ENCODE measurements around the gene DNER.

Gene DNER

GRCh38 chr2:229431327-229431954 is 282.9 kb downstream of the DNER start:
- Histone ChIP-seq H3K36me3 (ENCODE audit: insufficient read depth, low read length) (no peaks in the 10 kb centered on the region), H4K20me1 (ENCODE audit: insufficient read depth, low read length) (no peaks in the 10 kb centered on the region), H3K9me2 (ENCODE audit: low read depth, low read length) (no peaks in the 10 kb centered on the region), H3K79me2 (ENCODE audit: insufficient read depth, low read length) (no peaks in the 10 kb centered on the region), H3K4me2 (ENCODE audit: low read length) (no peak overlapping the region), H3K9ac (ENCODE audit: low read length) (no peak overlapping the region), H3K27ac (ENCODE audit: low read depth, low read length, poor library complexity, severe bottlenecking) (no peak overlapping the region), H3K27me3 (ENCODE audit: insufficient read depth, low read length) (no peaks in the 10 kb centered on the region), H3F3A (ENCODE audit: insufficient read depth, low read length) (no peaks in the 10 kb centered on the region), H2AFZ (ENCODE audit: low read length) (no peak overlapping the region), H3K9me3 (ENCODE audit: low read length) (no peaks in the 10 kb centered on the region), H3K4me3 (ENCODE audit: low read depth, low read length, poor library complexity, severe bottlenecking) (no peak overlapping the region), H3K4me1 (ENCODE audit: insufficient read depth, low read length, severe bottlenecking) (no peaks in the 10 kb centered on the region)
- TF ChIP-seq EZH2 (IDR thresholded peaks at IDR 0.05; ENCODE audit: borderline replicate concordance, low read length) (no peak), CTCF (IDR thresholded peaks at IDR 0.05; ENCODE audit: low read length) (peak; percentile 56)

GRCh38 chr2:229429589-229429988 is 284.8 kb downstream of the DNER start:
- Histone ChIP-seq H3K27ac (ENCODE audit: low read depth, low read length, poor library complexity, severe bottlenecking) (no peak overlapping the region), H3K4me2 (ENCODE audit: low read length) (no peak overlapping the region), H3F3A (ENCODE audit: insufficient read depth, low read length) (no peaks in the 10 kb centered on the region), H3K9ac (ENCODE audit: low read length) (no peak overlapping the region), H3K79me2 (ENCODE audit: insufficient read depth, low read length) (no peaks in the 10 kb centered on the region), H3K36me3 (ENCODE audit: insufficient read depth, low read length) (no peaks in the 10 kb centered on the region), H3K4me1 (ENCODE audit: insufficient read depth, low read length, severe bottlenecking) (no peaks in the 10 kb centered on the region), H4K20me1 (ENCODE audit: insufficient read depth, low read length) (no peaks in the 10 kb centered on the region), H2AFZ (ENCODE audit: low read length) (no peak overlapping the region), H3K9me2 (ENCODE audit: low read depth, low read length) (no peaks in the 10 kb centered on the region), H3K9me3 (ENCODE audit: low read length) (no peaks in the 10 kb centered on the region), H3K27me3 (ENCODE audit: insufficient read depth, low read length) (no peaks in the 10 kb centered on the region), H3K4me3 (ENCODE audit: low read depth, low read length, poor library complexity, severe bottlenecking) (no peak overlapping the region)
- TF ChIP-seq EZH2 (IDR thresholded peaks at IDR 0.05; ENCODE audit: borderline replicate concordance, low read length): no peak
- no peak for TF ChIP-seq CTCF (IDR thresholded peaks at IDR 0.05; ENCODE audit: low read length)

GRCh38 chr2:229426464-229426863 is 287.9 kb downstream of the DNER start:
- Histone ChIP-seq H4K20me1 (ENCODE audit: insufficient read depth, low read length) (no peaks in the 10 kb centered on the region), H3K27me3 (ENCODE audit: insufficient read depth, low read length) (no peaks in the 10 kb centered on the region), H3K4me3 (ENCODE audit: low read depth, low read length, poor library complexity, severe bottlenecking) (no peak overlapping the region), H3K79me2 (ENCODE audit: insufficient read depth, low read length) (no peaks in the 10 kb centered on the region), H2AFZ (ENCODE audit: low read length) (no peak overlapping the region), H3F3A (ENCODE audit: insufficient read depth, low read length) (no peaks in the 10 kb centered on the region), H3K4me1 (ENCODE audit: insufficient read depth, low read length, severe bottlenecking) (no peaks in the 10 kb centered on the region), H3K27ac (ENCODE audit: low read depth, low read length, poor library complexity, severe bottlenecking) (no peak overlapping the region), H3K9ac (ENCODE audit: low read length) (no peak overlapping the region), H3K9me2 (ENCODE audit: low read depth, low read length) (no peaks in the 10 kb centered on the region), H3K4me2 (ENCODE audit: low read length) (no peak overlapping the region), H3K36me3 (ENCODE audit: insufficient read depth, low read length) (no peaks in the 10 kb centered on the region), H3K9me3 (ENCODE audit: low read length) (no peaks in the 10 kb centered on the region)
- TF ChIP-seq CTCF (IDR thresholded peaks at IDR 0.05; ENCODE audit: low read length) (no peak), EZH2 (IDR thresholded peaks at IDR 0.05; ENCODE audit: borderline replicate concordance, low read length) (no peak)
